ENCODE measurements around the gene FRMD3. TPM values are rescaled to one million over a fixed set of nuclear protein-coding genes. Genes with fewer than 3 reads are reported as not detected.

The FRMD3 gene
- total and polyA plus RNA-seq, 8 donors: 0.87 to 2.6 (median 1.5) TPM

GRCh38 chr9:83383034-83383433 lies 155.2 kb downstream of the FRMD3 start:
- FAIRE-seq: no peak
- intact Hi-C loops (cut with DNase I): no loop called here
- WGBS, 2 donors: 88 to 94% methylated on average over 2 of the region's 2 CpGs
- no peak overlapping the region for H3K27ac ChIP-seq
- TF ChIP-seq, protein P1, sequence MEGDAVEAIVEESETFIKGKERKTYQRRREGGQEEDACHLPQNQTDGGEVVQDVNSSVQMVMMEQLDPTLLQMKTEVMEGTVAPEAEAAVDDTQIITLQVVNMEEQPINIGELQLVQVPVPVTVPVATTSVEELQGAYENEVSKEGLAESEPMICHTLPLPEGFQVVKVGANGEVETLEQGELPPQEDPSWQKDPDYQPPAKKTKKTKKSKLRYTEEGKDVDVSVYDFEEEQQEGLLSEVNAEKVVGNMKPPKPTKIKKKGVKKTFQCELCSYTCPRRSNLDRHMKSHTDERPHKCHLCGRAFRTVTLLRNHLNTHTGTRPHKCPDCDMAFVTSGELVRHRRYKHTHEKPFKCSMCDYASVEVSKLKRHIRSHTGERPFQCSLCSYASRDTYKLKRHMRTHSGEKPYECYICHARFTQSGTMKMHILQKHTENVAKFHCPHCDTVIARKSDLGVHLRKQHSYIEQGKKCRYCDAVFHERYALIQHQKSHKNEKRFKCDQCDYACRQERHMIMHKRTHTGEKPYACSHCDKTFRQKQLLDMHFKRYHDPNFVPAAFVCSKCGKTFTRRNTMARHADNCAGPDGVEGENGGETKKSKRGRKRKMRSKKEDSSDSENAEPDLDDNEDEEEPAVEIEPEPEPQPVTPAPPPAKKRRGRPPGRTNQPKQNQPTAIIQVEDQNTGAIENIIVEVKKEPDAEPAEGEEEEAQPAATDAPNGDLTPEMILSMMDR (IDR thresholded peaks at IDR 0.05): no peak
- no peaks in the 10 kb centered on the region for H3K4me1 ChIP-seq
- H3K27me3 ChIP-seq: no peaks in the 10 kb centered on the region
- DNase-seq: no peak
- no peak overlapping the region for H3K4me3 ChIP-seq
- H3K36me3 ChIP-seq: no peaks in the 10 kb centered on the region
- ATAC-seq: no peak
- H3K9me3 ChIP-seq: no peaks in the 10 kb centered on the region

DNA sequence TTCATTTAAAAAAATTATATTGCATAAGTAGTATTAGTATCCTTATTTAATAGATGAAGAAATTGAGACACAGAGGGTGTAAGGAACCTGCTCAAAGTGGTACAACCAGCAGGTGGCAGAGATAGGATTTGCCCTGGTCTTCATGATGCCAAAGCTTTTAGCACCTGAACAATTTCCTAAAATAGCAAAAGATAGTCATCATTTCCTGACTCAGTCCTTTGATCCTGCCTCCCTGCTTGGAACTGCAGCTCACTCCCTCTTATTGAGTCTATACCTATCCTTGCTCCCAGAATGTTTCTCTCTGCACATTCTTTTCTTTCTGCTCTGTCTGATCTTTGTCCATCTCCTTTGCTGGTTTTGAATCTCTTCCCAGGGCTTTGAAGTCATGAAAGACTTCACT lies 155.8 kb downstream of the FRMD3 start:
- ATAC-seq (no peak), FAIRE-seq (no peak), DNase-seq (no peak)
- no peaks in the 10 kb centered on the region for H3K27me3 ChIP-seq
- intact Hi-C loops (cut with DNase I): no loop called here
- no peaks in the 10 kb centered on the region for H3K9me3 ChIP-seq
- no peaks in the 10 kb centered on the region for H3K4me1 ChIP-seq
- no peaks in the 10 kb centered on the region for H3K36me3 ChIP-seq
- H3K4me3 ChIP-seq: no peak overlapping the region
- H3K27ac ChIP-seq: no peak overlapping the region
- TF ChIP-seq, protein P1 (IDR thresholded peaks at IDR 0.05): no peak

DNA sequence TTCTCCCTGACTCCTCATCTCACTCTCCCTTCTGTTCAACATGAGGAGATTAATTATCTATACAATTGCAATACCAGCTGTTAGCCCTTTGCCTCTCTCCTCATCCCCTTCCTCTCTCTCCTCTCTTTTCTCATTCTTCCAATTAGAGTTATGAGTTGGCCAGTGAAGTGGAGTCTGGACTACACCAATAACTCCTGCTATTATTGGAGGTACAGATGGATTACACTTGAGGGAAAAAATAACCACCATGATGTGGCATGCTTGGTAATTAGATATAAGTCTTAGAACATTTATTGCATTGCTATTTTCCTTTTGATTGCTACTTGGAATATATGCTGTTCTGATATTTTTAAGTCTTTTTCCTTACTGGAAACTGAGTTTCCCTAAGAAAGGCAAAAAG lies 159.2 kb downstream of the FRMD3 start:
- Histone ChIP-seq H3K27ac (no peak overlapping the region), H3K36me3 (no peaks in the 10 kb centered on the region), H3K27me3 (no peaks in the 10 kb centered on the region), H3K4me1 (no peaks in the 10 kb centered on the region), H3K4me3 (no peak overlapping the region), H3K9me3 (no peaks in the 10 kb centered on the region)
- ATAC-seq: no peak
- TF ChIP-seq, protein P1 (IDR thresholded peaks at IDR 0.05): no peak
- intact Hi-C loops (cut with DNase I): no loop called here
- DNase-seq: no peak
- FAIRE-seq: no peak

- no peak for DNase-seq
- Histone ChIP-seq H3K9me3 (no peaks in the 10 kb centered on the region), H3K27me3 (no peaks in the 10 kb centered on the region), H3K4me1 (no peaks in the 10 kb centered on the region), H3K27ac (no peak overlapping the region), H3K36me3 (no peaks in the 10 kb centered on the region), H3K4me3 (no peak overlapping the region)
- no peak for FAIRE-seq
- TF ChIP-seq, protein P1 (IDR thresholded peaks at IDR 0.05): no peak
- no peak for ATAC-seq
- intact Hi-C loops (cut with DNase I): no loop called here
- 70 to 71% methylated on average over 5 of the region's 5 CpGs for WGBS, 2 donors
Measured at GRCh38 chr9:83372957-83373356, 165.2 kb downstream of the FRMD3 start.

GRCh38 chr9:83367326-83367725 lies 170.9 kb downstream of the FRMD3 start:
- TF ChIP-seq, protein P1 (IDR thresholded peaks at IDR 0.05): no peak
- no peak overlapping the region for H3K27ac ChIP-seq
- H3K27me3 ChIP-seq: no peaks in the 10 kb centered on the region
- H3K4me1 ChIP-seq: no peaks in the 10 kb centered on the region
- H3K9me3 ChIP-seq: no peaks in the 10 kb centered on the region
- FAIRE-seq (no peak), ATAC-seq (no peak), DNase-seq (no peak)
- no peaks in the 10 kb centered on the region for H3K36me3 ChIP-seq
- intact Hi-C loops (cut with DNase I): no loop called here
- H3K4me3 ChIP-seq: no peak overlapping the region
- WGBS, 2 donors: 58 to 61% methylated on average over 2 of the region's 2 CpGs
